GM12892 (cell line): ENCODE data around the gene GAB3.

Source experiments
- DNase-seq: peaks from one replicate; pipeline ENCODE4 v3.0.0; 2011; ENCODE audit not compliant: insufficient read length
- FAIRE-seq: peaks from 2 replicates; lab custom pipeline; 2011; peaks lifted over from hg19 to GRCh38; lab: Jason Lieb, UNC
- POLR2A ChIP-seq: IDR thresholded peaks from 2 replicates; pipeline ENCODE4 v1.6.1; 2011; ENCODE audit warnings: low read depth, low read length, control low read depth
- POLR2AphosphoS5 ChIP-seq: IDR thresholded peaks from 2 replicates; pipeline ENCODE4 v1.6.1; 2011; ENCODE audit warnings: low read depth, low read length, control low read depth
- TAF1 ChIP-seq: IDR thresholded peaks from 2 replicates; pipeline ENCODE4 v1.6.1; 2011; ENCODE audit warnings: low read depth, mild to moderate bottlenecking, control low read depth, low read length, borderline replicate concordance

GAB3 gene

GRCh38 chrX:154779261-154779660, 28.4 kb upstream of the GAB3 start:
- TF ChIP-seq TAF1 (no peak), POLR2AphosphoS5 (no peak), POLR2A (no peak)
- DNase-seq: no peak
- FAIRE-seq: no peak

GRCh38 chrX:154776753-154777152, 25.9 kb upstream of the GAB3 start:
- FAIRE-seq: no peak
- no peak for DNase-seq
- TF ChIP-seq POLR2AphosphoS5 (no peak), TAF1 (no peak), POLR2A (no peak)

- DNase-seq (no peak), FAIRE-seq (no peak)
- no peak for TF ChIP-seq POLR2AphosphoS5
- TF ChIP-seq POLR2A: no peak
- TF ChIP-seq TAF1: no peak
Measured at GRCh38 chrX:154775419-154776349, 24.8 kb upstream of the GAB3 start.

GRCh38 chrX:154774622-154775021, 23.7 kb upstream of the GAB3 start:
- FAIRE-seq (no peak), DNase-seq (no peak)
- no peak for TF ChIP-seq TAF1
- 0 out of 2 replicates have a peak, but pooled peaks have one; percentile 20 for TF ChIP-seq POLR2A

- FAIRE-seq: peak; percentile 85
- TF ChIP-seq POLR2AphosphoS5: peak; percentile 64
- no peak; the same call in 1 of the 2 replicates for TF ChIP-seq TAF1
- peak; percentile 72; the same call in 1 of the 2 replicates for TF ChIP-seq POLR2A
- DNase-seq: peak; percentile 72
Measured at GRCh38 chrX:154762537-154763296, 11.8 kb upstream of the GAB3 start, which contains the start of gene DKC1. TSS of gene DKC1 (plus strand) at chrX:154762864. CDS start at chrX:154762966, 102 bp downstream.

- TF ChIP-seq POLR2AphosphoS5: no peak; the same call in 1 of the 2 replicates
- TF ChIP-seq TAF1: no peak
- no peak for TF ChIP-seq POLR2A
- no peak for DNase-seq
- FAIRE-seq: no peak
Measured at GRCh38 chrX:154761977-154762536, 11.2 kb upstream of the GAB3 start.

- no peak for DNase-seq
- TF ChIP-seq POLR2A: no peak
- no peak for FAIRE-seq
Measured at GRCh38 chrX:154758696-154759095, 7.8 kb upstream of the GAB3 start.

- FAIRE-seq (peak; percentile 14), DNase-seq (no peak)
- TF ChIP-seq TAF1: no peak
- TF ChIP-seq POLR2A: no peak
- TF ChIP-seq POLR2AphosphoS5: no peak
Measured at GRCh38 chrX:154751669-154752271, 893 bp upstream of the GAB3 start.

- TF ChIP-seq POLR2AphosphoS5 (no peak), POLR2A (no peak), TAF1 (no peak)
- DNase-seq (no peak), FAIRE-seq (no peak)
Measured at GRCh38 chrX:154751203-154751668, 359 bp upstream of the GAB3 start.

- peak; percentile 67 for FAIRE-seq
- DNase-seq: no peak
- TF ChIP-seq POLR2A: no peak
- no peak for TF ChIP-seq POLR2AphosphoS5
- TF ChIP-seq TAF1: no peak
Measured at GRCh38 chrX:154749856-154750255, 1.0 kb downstream of the GAB3 start.
